SIG-M5 (cell line): Measurements from ENCODE around the gene CD226.
"Not testable (repeated sequence)": the region's sequence is repeated elsewhere in the genome, so short reads cannot be mapped to it uniquely, and the experiment has no call there.

ENCODE experiments used
- DNase-seq: peaks from one replicate; lab custom pipeline; 2025; lab: John Stamatoyannopoulos, UW

CD226 gene

GRCh38 chr18:69956665-69957620 is 9.3 kb upstream of the CD226 start:
- DNase-seq, result no peak

DNA sequence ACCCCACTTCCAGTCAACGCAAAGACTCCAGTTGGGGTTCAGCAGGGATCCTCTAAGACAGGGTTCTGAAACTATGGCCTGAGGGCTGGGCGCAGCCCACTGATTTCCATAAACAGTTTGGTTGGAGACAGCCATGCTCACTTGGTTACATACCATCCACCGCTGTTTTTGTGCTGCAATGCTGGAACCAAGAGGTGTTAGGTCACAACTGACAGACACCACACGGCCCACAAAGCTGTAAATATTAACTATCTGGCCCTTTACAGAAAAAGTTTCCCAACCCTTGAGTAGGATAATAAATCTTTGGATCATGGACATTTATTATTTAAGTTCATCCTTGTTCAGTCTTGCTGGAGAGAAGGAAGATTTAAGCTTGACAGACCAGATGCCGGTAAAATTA is 8.4 kb upstream of the CD226 start:
- no peak for DNase-seq

DNA sequence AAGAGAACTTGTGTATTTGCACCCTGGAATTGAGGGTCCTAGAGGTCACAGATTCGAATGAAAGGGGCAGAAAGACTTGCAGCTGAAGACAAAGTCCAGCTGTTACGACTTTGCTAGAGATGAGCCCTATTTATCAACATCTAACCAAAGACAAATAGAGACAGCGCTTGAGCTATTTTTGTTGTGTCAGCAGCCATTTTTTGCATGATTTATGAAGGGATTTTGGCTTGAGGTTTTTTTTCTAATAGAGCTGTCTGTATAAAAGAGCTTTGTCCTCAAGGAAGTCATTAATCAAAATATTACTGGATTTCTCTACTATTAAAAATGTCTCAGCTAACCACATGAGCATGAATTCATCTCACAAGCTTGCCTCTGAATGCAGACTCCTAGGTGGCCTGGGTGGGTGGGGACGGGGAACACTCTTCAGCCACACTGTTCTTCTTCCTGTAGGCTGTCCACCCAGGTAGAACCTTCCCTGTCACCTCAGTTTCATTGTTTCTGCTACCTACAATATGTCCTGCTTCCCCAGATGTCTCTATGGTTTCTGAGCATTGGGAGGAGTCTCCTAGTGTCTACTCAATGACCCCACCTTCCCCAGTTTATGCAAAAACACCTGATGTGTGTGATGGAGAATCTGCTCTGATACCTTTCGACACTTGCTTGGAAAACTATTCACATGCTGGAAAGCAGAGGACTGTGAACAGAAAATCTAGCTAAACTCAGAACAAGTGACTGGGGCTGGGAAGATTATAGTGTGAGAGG is 7.2 kb upstream of the CD226 start:
- DNase-seq, result no peak

DNA sequence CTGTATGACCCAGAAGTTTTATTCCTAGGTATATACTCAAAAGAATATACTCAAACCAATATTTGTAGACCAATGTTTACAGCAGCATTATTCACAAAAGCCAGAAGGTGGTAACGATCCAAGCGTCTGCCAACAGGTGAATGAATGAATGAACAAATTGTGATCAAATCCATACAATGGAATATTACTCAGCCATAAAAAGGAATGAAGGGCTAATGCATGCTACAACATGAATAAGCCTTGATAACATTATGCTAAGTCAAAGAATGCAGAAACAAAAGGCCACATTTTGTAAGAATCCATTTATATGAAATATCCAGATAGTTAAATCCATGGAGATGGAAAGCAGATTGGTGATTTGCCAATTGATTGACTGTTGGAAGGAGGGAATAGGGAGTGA is 5.5 kb upstream of the CD226 start:
- no peak for DNase-seq

DNA sequence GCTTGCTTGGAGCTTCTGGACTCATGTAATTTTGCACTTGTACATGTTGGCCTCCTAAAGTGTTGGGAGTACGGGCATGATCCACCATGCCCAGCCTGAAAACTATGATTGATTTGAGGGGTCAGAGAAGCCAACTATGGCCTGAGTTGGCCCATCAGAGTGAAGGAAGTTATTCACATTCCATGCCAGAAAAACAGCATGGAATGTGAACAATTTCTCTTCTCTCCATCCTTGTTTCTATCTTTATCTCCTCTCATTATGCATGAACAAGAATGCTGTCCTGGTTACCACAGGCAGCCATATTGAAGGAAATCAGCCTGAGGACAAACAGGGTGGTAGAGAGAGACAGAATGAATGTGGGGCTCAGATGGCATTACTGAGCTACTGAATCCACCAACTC is 3.5 kb upstream of the CD226 start:
- DNase-seq, result no peak

DNA sequence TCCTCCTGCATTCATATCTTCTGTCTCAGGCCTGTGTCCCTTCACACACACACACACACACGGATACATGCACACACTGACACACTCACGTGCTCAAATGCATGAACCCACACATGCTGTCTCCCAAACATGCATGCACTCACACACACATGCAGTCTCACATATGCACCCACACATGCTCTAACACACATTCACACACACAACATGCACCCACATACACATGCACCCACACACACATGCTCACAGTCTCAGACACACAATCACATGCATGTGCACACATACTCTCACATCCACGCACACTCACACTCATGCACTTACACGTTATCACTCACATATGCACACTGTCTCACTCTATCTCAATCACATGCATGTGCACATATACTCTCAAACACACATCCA is 1.9 kb upstream of the CD226 start:
- DNase-seq, result no peak

DNA sequence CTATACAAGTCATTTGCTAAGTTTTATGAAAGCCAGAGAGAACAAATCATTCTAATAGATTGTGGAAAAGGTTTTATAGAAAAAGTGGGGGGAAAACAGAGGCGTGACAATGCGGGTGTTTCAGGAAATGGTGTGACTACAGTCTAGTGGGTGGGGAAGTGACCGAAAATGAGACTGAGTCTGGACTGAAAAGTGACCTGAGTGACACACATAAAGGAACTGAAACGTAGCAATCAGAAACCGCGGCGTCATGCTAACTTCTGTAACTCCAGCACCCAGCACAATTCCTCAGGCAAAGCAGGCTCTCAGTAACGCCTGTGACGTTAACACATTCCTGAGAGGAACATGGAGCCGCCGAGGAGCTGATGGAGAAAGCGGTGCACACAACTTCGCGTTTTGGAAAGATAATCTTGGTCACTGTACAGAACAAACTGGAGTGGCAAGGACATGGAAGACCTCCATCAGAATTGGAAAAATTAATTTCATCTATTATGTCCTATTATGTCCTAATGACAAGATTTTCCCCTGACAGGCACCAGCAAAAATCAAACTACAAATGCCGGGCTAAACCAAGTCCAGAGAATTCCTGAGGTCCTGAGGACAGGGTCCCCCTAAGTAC is 1.4 kb upstream of the CD226 start:
- no peak for DNase-seq

GRCh38 chr18:69948256-69948655 is 583 bp upstream of the CD226 start:
- no peak for DNase-seq

DNA sequence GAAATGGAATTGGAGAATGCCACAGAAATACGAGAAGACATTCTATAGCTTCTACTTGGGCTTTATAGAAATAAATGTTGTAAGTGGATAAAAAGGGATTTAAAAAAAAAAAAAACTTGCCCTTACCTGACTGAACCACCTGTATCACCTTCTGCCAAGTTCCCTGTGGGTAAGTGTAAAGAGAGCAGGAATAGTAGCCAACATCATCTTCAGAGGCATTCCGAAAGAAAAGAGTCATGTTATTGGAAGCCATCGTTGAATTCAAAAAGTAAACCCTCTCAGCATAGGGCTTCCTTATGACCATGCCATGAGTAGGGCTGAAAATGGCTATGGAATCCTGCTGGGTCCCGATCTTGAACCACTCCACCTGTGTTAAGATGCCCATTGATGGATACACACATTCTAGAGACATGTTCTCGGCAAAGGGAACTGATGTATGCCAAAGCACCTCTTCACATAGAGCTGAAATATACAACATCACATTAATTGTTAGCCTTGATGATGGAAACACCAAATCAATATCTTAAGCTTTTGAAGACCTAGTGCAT is 991 bp downstream of the CD226 start:
- no peak for DNase-seq

GRCh38 chr18:69945220-69946114 is 2.2 kb downstream of the CD226 start:
- DNase-seq, result no peak

DNA sequence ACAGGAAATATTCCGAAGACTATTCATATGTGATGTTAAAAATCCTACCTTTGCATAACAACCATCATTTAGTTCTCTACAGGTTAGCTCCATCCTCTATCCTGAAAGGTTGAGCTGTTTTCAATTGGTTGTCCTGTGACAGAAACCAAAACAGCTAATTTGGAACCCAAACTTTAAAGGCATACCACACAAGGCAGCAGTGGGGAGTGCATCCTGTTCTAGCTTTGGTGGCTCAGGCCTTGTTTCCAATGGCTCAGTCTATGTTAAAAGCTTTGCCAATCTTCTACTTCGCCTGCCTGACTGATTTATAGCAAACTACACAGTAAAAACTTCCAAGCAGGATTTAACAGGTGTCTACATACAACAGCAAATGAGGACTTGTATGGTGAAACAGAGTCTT is 3.2 kb downstream of the CD226 start:
- DNase-seq, result no peak

- no peak for DNase-seq
These were observed 4.7 kb downstream of the CD226 start for GRCh38 chr18:69943021-69943420.

DNA sequence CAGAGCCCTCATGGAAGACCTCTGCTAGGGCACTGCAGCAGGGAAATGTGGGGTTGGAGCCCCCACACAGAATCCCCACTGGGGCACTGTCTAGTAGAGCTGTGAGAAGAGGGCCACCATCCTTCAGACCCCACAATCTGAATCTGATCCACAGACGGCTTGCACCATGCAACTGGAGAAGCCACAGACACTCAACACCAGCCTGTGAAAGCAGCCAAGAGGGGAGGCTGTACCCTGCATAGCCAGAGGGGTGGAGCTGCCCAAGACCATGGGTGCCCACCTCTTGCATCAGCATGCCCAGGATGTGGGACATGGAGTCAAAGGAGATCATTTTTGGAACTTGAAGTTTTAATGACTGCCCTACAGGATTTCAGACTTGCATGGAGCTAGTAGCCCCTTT is 6.5 kb downstream of the CD226 start:
- no peak for DNase-seq

DNA sequence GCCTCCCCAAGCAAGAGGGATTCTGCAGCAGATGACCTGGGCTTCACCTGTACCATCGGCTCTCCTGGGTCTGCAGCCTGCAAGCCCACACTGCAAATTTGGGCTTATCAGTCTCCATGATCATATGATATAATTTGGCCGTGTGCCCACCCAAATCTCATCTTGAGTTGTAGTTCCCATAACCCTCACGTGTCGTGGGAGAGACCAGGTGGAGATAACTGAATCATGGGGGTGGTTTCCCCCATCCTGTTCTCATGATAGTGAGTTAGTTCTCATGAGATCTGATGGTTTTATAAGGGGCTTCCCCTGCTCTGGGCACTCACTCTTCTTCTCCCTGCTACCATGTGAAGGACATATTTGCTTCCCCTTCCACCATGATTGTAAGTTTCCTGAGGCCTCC is 7.9 kb downstream of the CD226 start:
- DNase-seq, result not testable (repeated sequence)

DNA sequence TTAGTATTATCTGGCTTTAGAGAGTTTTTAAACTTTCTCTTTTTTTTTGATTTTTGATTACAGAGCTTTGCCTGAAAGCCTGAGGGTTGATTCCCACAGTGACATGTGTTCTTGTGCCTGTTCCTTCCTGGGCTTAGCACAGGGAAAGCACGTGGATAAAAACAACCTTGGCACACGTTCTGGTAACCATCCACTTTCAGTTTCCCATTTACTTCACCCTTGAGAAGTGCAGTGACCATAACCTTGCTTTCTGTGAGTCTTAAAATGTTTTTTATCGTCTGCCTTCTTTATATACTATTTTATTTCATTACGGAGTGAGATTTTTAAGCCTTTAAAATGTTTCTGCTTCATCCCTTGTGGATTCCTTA is 11.5 kb downstream of the CD226 start:
- DNase-seq, result no peak

DNA sequence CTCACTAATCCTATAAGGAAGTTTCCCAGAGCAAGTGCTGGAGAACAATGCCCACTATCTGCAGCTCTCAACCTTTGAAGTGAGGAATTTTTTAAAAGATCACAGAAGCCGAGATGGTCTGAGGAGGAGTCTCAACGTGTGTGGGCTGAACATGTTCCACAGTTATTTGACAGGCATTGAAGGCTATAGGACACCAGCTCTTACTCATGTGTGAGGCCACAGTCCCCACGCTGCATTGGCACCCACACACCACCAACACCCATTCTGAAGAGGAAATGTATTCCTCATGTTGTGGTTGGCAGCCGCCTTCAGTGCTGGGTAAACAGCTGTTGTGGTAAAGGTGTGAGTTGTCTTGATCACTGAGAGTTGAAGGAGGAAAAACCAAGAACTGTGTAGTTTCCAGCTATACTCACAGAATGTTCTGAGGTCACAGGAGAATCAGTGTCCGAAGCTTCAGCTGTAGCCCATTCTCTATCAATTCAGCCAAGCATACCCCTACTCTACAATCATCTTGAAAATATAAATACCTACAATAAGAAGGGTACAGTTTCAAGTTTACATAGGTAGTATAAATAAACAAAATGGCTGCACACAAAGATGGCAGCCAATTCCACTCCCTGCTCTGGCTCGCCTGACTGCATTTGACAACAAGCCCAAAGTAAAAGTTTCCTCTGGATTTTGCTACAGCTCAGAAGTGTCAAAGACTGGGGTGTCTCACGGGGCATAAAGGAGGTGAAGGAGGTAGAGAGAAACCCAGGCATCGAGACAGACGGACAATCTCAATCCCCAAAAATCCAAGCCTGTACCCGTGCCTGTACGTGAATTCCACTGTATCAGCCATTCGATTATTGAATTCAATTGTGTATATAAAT is 12.1 kb downstream of the CD226 start:
- DNase-seq, result no peak

DNA sequence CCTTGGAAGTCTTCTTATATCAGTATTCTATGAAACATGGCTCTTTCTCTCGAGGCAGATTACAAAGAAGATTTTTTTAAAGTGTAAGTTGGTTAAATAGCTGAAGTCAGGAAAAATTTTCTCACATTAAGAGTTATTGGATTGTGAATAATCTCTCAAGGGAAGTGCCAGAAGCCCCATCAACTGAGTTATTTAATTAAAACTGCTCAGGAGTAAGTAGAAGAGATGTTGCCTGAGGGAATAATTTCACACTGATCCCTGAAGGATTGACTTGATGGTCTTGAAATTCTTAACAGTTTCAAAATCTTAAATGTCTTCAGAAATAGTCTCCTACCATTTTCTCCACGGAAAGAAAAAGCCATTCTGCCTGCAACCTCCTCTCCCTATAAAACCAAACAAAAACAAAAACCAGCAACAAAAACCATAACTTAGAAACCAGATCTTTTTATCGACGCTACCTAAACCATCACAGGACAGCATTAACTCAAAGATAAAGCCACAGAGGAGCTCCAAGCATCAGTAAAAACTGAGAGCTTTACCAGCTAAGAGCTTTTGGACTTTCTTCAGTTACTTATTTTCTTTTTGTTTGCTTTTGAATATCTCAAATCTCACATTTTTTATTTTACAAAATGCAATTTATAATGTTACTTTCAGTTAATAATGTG is 12.9 kb downstream of the CD226 start:
- DNase-seq, result no peak

DNA sequence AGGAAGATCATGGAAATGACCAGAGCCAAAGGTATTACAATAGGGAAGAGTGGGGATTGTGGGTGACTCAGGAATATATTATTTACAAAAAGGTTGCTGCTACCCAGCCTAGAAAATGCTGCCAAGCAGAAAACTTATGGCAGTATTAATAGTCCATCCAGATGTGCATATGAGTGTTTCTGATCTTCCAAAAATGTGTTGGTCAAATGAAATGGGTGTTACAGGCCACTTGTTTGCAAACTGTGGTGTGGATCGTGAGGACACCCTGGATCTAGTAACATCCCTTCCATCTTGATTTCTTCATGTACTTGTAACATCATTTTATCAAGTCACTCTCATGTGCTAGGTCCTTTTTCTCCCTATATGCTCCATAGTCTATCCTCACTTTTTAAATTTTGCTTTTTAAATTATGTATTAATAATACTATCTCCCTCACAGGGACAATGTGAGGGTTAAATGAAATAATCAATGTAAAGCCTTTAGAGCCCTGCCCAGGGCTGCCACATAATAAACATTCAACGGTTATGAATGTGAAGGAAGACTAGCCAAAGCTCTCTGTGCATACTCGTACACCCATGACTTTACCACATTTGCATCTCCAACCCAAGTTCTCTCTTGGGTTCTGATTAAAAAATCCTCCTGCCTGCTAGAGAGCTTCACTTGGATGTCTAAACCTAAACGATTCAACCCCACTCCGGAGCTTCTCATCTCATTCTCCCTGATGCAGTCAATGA is 18.5 kb downstream of the CD226 start:
- no peak for DNase-seq

DNA sequence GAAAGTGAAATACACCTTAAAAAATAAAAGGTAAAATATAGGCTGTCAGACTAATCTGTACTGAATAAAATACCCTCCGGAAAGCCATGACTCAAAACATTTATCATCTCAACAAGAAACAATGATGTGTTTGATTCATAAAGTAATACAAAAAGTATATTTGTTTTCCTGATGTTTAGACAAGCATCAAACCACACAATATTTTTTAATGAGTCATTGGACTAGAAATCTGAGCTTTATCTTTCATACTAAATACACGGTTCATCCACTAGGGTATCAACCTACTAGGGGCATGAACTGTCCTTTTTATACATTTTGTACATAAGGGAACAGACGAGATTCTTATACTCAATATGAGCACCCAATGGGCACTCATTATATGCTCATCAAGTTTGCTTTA is 31.3 kb downstream of the CD226 start:
- no peak for DNase-seq
